ENCODE data around the gene CASR.

CASR gene

GRCh38 chr3:122257644-122258364, 74.3 kb downstream of the CASR start:
- DNase-seq (ENCODE audit: low read depth in 2 of 2), result no peak

- DNase-seq (ENCODE audit: low read depth in 2 of 2), result peak in 1 of 2 donors; percentile 11
These were observed 75.4 kb downstream of the CASR start for GRCh38 chr3:122258757-122259371.

- no peak for DNase-seq (ENCODE audit: low read depth in 2 of 2)
These were observed 76.7 kb downstream of the CASR start for GRCh38 chr3:122260206-122260605.

DNA sequence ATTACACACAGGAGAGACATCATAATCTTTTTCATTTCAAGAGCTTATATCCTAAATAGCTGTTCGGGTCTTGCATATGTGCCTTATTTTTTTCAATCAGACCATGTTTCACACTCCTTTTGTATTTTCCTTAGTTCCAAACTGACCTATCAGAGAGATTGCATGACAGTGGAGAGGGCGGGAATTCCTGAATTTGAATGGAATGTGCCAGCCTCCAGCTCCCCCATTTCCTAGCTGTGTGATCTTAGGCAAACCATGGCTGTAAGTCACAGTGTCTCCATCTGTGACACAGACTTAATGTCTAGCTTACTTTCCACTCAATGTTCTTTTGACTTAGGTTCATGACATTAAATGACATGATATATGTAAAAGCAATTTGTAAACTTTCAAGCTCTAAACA, 79.6 kb downstream of the CASR start:
- no peak for DNase-seq (ENCODE audit: low read depth in 2 of 2)

DNA sequence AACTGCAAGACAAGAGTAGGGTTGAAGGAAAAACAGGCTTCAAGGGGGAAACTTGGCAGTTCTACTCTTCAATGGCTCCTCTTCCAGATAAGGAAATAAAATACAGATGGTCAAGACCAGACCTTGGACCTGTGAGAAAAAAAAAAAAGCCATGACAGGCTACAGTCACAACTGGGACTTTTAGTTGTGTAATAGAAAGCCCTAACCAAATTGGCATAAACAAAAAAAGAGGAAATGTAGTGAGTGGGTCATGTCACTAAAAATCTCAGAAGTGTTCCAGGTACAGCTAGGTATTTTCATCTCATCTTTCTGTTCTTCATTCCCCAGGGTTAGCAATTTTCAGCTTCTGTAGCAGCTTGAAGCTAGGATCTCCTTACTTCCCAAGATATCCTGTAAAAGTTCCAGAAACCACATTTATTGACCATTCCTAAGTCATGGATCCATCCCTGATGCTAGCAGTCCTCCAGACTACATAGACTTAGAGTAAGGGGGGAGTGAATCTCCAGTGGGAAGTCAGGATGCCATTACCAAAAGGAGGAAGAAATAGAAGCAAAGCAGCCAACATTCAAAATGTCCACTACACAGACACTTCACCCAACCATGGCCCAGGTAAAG, 80.6 kb downstream of the CASR start:
- DNase-seq (ENCODE audit: low read depth in 2 of 2), result no peak

- no peak for DNase-seq (ENCODE audit: low read depth in 2 of 2)
These were observed 82.5 kb downstream of the CASR start for GRCh38 chr3:122265957-122266356.

DNA sequence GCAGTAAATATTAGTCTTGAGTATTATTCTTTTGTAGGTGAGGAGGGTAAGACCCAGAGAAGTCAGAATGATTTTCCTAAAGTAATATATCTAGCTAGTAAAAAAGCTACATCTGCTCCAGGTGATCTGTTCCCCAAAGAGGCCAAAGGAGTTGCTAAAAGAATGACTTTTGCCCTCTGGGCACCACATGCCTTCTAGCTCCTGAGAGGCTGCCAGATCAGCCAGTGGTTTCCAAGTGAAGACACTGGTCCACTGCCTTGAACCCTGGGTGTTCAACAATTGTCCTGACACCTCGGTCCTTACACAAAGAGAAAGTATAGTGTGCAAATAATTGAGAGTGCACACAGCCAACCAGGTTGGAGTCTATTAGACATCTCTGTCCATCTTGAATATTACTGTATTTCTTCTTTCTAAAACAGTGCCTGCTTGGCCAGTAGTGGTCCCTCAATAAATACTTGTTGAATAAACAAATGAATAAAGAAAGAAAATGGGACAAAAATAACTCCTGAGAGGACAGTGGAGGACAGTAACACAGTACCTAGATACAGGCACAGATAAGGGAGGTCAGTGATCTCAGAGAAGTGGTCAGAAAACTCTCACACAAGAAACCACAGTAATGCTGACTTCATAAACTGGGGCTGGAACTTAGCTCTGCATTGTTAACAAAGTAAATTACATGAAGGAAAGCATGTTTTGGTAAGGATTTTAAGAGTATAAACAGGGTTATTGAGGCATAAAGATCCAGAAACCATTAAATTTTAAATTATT, 85.0 kb downstream of the CASR start:
- no peak for DNase-seq (ENCODE audit: low read depth in 2 of 2)

DNA sequence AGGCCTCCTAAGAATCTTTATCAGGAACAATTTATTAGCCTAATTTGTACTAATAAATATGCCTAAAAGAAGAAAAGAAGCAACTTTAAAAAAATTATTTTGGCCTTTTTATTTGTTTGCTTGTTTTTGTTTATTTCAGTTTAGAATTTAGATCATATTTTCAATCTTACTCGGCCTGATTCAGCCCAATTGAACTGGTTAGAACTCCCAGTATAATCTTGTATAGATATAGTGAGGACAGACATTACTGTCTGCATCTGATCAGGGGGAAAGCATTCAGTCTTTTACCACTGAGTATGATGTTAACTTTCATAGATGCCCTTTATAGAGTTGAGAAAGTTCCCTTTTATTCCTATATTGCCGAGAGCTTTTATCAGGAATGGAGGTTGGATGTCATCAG, 85.6 kb downstream of the CASR start:
- no peak for DNase-seq (ENCODE audit: low read depth in 2 of 2)

GRCh38 chr3:122271246-122271898, 87.9 kb downstream of the CASR start:
- no peak for DNase-seq (ENCODE audit: low read depth in 2 of 2)

DNA sequence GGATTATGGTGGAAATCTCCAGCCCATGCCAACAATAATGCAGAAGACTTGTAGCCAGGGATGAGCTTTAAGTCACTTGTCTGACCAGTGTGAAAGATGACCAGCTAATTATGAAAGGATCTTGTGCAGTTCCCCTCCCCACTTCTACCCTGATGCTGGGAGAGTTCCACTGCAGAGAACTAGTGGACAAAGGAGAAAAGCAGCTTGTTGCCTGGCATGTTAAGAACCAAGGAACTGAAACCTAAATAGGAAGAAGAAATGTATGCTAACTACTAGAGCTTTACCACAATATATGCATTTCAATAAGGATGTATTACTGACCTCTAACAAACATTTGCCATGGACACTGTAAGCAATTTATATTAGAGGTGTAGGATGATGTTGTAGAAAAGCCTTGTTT, 89.4 kb downstream of the CASR start:
- DNase-seq (ENCODE audit: low read depth in 2 of 2), result no peak

DNA sequence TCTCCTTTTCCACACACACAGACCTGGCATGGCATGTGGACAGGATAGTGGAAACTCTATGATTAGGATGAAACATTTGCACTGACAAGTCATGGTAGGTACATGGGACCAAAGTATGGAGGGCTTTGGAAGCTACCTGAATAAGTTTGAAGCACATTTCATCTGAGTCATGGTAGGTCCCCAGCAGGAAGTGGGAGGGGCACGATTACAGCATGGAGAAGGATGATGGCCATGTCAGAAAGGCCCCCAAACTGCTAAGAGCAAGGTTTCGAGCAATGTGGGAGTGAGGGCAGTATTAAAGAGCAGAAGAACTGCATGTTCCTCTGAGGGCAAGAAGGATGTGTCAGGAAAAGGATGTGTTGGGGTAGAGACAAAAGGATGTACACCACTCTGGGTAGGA, 90.0 kb downstream of the CASR start:
- DNase-seq (ENCODE audit: low read depth in 2 of 2), result no peak

- no peak for DNase-seq (ENCODE audit: low read depth in 2 of 2)
These were observed 98.4 kb downstream of the CASR start for GRCh38 chr3:122281891-122282290.

DNA sequence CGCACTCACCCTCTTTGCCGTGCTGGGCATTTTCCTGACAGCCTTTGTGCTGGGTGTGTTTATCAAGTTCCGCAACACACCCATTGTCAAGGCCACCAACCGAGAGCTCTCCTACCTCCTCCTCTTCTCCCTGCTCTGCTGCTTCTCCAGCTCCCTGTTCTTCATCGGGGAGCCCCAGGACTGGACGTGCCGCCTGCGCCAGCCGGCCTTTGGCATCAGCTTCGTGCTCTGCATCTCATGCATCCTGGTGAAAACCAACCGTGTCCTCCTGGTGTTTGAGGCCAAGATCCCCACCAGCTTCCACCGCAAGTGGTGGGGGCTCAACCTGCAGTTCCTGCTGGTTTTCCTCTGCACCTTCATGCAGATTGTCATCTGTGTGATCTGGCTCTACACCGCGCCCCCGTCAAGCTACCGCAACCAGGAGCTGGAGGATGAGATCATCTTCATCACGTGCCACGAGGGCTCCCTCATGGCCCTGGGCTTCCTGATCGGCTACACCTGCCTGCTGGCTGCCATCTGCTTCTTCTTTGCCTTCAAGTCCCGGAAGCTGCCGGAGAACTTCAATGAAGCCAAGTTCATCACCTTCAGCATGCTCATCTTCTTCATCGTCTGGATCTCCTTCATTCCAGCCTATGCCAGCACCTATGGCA, 100.5 kb downstream of the CASR start:
- no peak for DNase-seq (ENCODE audit: low read depth in 2 of 2)

DNA sequence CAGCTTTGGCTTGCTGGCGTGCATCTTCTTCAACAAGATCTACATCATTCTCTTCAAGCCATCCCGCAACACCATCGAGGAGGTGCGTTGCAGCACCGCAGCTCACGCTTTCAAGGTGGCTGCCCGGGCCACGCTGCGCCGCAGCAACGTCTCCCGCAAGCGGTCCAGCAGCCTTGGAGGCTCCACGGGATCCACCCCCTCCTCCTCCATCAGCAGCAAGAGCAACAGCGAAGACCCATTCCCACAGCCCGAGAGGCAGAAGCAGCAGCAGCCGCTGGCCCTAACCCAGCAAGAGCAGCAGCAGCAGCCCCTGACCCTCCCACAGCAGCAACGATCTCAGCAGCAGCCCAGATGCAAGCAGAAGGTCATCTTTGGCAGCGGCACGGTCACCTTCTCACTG, 101.0 kb downstream of the CASR start:
- no peak for DNase-seq (ENCODE audit: low read depth in 2 of 2)

- DNase-seq (ENCODE audit: low read depth in 2 of 2), result no peak
These were observed 110.9 kb downstream of the CASR start for GRCh38 chr3:122294359-122294758.

- no peak for DNase-seq (ENCODE audit: low read depth in 2 of 2)
These were observed 112.0 kb downstream of the CASR start for GRCh38 chr3:122295266-122296062.

GRCh38 chr3:122298239-122298638, 114.8 kb downstream of the CASR start:
- no peak for DNase-seq (ENCODE audit: low read depth in 2 of 2)

DNA sequence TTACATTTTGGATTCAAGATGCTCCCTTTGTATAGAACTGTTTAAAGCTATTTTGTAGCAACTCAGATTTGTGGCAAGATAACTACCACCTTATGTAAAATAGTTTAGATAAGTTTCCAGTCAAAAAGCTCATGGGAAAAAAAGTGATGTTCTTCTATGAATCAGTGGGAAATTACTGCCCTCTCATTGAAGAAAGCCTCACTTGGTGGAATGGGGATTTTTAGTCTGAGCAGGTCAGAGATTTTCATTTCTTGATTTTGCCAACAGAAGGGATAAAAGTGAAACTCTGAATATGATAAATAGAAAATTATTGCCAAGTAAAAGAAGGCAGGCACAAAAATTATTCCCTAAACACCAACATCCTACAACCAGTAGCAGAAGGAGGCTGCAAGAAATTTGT, 115.7 kb downstream of the CASR start:
- DNase-seq (ENCODE audit: low read depth in 2 of 2), result no peak

DNA sequence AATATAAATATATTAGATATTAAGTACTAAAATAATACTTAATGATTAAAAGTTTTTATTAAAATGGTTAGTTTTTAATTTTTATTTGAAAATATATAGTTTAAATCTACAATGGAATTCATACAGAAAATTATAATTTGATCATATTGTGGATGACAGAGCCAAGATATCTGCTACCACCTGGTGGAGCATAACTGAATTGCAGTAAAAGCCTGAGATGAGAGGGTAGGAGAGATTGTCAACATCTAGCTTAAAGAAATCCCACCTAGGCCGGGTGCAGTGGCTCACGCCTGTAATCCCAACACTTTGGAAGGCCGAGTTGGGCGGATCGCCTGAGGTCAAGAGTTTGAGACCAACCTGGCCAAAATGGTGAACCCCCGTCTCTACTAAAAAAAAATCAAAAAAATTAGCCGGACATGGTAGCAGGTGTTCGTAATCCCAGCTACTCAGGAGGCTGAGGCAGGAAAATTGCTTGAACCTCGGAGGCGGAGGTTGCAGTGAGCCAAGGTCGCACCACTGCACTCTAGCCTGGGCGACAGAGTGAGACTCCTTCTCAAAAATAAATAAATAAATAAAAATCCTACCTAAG, 116.5 kb downstream of the CASR start:
- DNase-seq (ENCODE audit: low read depth in 2 of 2), result no peak

GRCh38 chr3:122301063-122301462, 117.6 kb downstream of the CASR start:
- no peak for DNase-seq (ENCODE audit: low read depth in 2 of 2)
